Measurements from ENCODE around the gene ANKLE1. TPM values are rescaled to one million over a fixed set of nuclear protein-coding genes. Genes with fewer than 3 reads are reported as not detected.

The ANKLE1 gene
- total RNA-seq, 1 experiment from 2014 or later, result 16.5 TPM

- Mint-ChIP-seq H3K4me1 (peaks cover 15 to 27% of the 10 kb centered on the region in 2 experiments), H3K36me3 (ENCODE audit: insufficient read depth in 1 of 3, low read depth in 3 of 3) (peaks cover 11 to 24% (median 22%) of the 10 kb centered on the region in 3 experiments), H3K27me3 (ENCODE audit: low read depth) (peaks cover 1% of the 10 kb centered on the region), H3K9me3 (no peaks in the 10 kb centered on the region; a peak in 1 of 5 replicates), H3K4me3 (peak overlapping the region; percentile 94 to 96), H3K27ac (peak overlapping the region; percentile 63 to 93 (median 65); a peak in 5 of 7 replicates)
- H2BK20ac ChIP-seq (ENCODE audit: low read depth, low read length, poor library complexity, severe bottlenecking), result no peak overlapping the region
- no peak overlapping the region for H4K91ac ChIP-seq (ENCODE audit: insufficient read length, low read depth, low read length)
- H3K27me3 ChIP-seq (ENCODE audit: insufficient read depth, low read length), result no peaks in the 10 kb centered on the region
- no peak overlapping the region for H4K8ac ChIP-seq (replicated peaks; ENCODE audit: insufficient read length, low read depth, low read length)
- H3K79me1 ChIP-seq (ENCODE audit: insufficient read depth, low read depth, low read length, poor library complexity, severe bottlenecking), result peaks cover 10% of the 10 kb centered on the region
- H3K9me3 ChIP-seq (ENCODE audit: control insufficient read depth, low read depth, low read length), result no peaks in the 10 kb centered on the region
- H2BK120ac ChIP-seq (ENCODE audit: low read depth, low read length, poor library complexity, severe bottlenecking), result no peak overlapping the region
- H2BK12ac ChIP-seq (ENCODE audit: insufficient read length, low read depth, low read length), result no peak overlapping the region
- H3K9ac ChIP-seq (ENCODE audit: extremely low read depth, insufficient read length, low read length), result no peak overlapping the region
- peaks cover 4% of the 10 kb centered on the region; the same call in 1 of the 2 replicates for H3K4me1 ChIP-seq (ENCODE audit: insufficient read depth, low read length)
- H4K20me1 ChIP-seq (ENCODE audit: control insufficient read depth, insufficient read depth, insufficient read length), result no peaks in the 10 kb centered on the region
- H3K27ac ChIP-seq (ENCODE audit: insufficient read length, low read depth, low read length), result no peak overlapping the region
- H3K14ac ChIP-seq (ENCODE audit: insufficient read depth, low read length), result no peak overlapping the region
- H2AFZ ChIP-seq (ENCODE audit: low read length), result no peak overlapping the region
- peaks cover 5% of the 10 kb centered on the region for H3K23me2 ChIP-seq (ENCODE audit: insufficient read length, low read depth, low read length, poor library complexity, severe bottlenecking)
- no CpG with 5 or more reads among the region's 12 CpGs for WGBS (ENCODE audit: extremely low coverage, insufficient read length, low lambda C conversion rate)
- no peak overlapping the region for H3K23ac ChIP-seq (ENCODE audit: insufficient read length, low read depth, low read length)
- H3T11ph ChIP-seq (ENCODE audit: low read length), result no peak overlapping the region
- no peak for DNase-seq
- H4K5ac ChIP-seq (ENCODE audit: insufficient read length, low read depth, low read length), result no peak overlapping the region
- H3K56ac ChIP-seq (ENCODE audit: insufficient read length, low read depth, low read length), result no peak overlapping the region
- no peak overlapping the region for H2BK15ac ChIP-seq (ENCODE audit: low read depth, low read length)
- no peaks in the 10 kb centered on the region for H3K79me2 ChIP-seq (ENCODE audit: insufficient read depth, low read length)
- no peak for TF ChIP-seq CTCF (conservative IDR thresholded peaks at IDR 0.05)
- H2BK5ac ChIP-seq (ENCODE audit: insufficient read length, low read length), result no peak overlapping the region
- H3K4ac ChIP-seq (ENCODE audit: low read depth, low read length), result no peak overlapping the region
- no peak overlapping the region for H2AK5ac ChIP-seq (ENCODE audit: insufficient read length, low read length)
- no peak overlapping the region for H3K18ac ChIP-seq (ENCODE audit: insufficient read length, low read depth, low read length)
- no peak overlapping the region for H3K4me2 ChIP-seq (ENCODE audit: insufficient read depth, insufficient read length, low read length)
Observed at GRCh38 chr19:17266589-17266974, 15.1 kb upstream of the ANKLE1 start.

Data from H9 (cell line).